K562 (cell line): Measurements from ENCODE around the gene RPTOR. TPM values are rescaled to one million over a fixed set of nuclear protein-coding genes. Genes with fewer than 3 reads are reported as not detected.

Experiments
- ATAC-seq: fragments of 200-7000 bp; cut with Tn5 transposase; 3 replicates; pipeline ENCODE4 v1.9.1; 2020; ENCODE audit warnings: moderate library complexity
- BruUV-seq: library from RNA; stranded (reverse); fragments of 400-500 nt; replicated peaks from 2 replicates; lab custom pipeline; 2021; lab: Mats Ljungman, UMichigan
- CTCF ChIA-PET: fragments of 300-600 bp; formaldehyde crosslinking; extraction: SDS; loops from one replicate; lab custom pipeline; 2021; ENCODE audit warnings: low intra/inter-chr PET ratio; lab: Yijun Ruan, JAX
- POLR2A ChIA-PET: fragments of 300-600, 350-650 bp; sonication (Branson Sonifier 250); formaldehyde crosslinking; extraction: SDS; loops from one replicate; lab custom pipeline; 2021; ENCODE audit warnings: antibody characterized with exemption, inconsistent platforms; lab: Yijun Ruan, JAX
- DNase-seq, 4 experiments: peaks; one replicate each; pipeline versions ENCODE4 v3.0.0 to v3.0.0-alpha.2; 2011 to 2018; ENCODE audit warnings: low spot score in 3 of 4, mixed read lengths in 3 of 4; ENCODE audit errors: extremely low read depth in 1 of 4
- FAIRE-seq: peaks from 2 replicates; lab custom pipeline; 2011; peaks lifted over from hg19 to GRCh38; lab: Jason Lieb, UNC
- H2AFZ ChIP-seq: 2 replicates; pipeline ENCODE4 v1.6.0; 2011; ENCODE audit warnings: low read depth, low read length, control low read depth, inconsistent platforms
- H3K27ac ChIP-seq: fragments of 200-600 bp; 3 replicates; pipeline ENCODE4 v1.8.0; 2011; ENCODE audit warnings: low read depth, mild to moderate bottlenecking, control low read depth, inconsistent platforms, low read length, moderate library complexity, mixed read lengths; ENCODE audit errors: extremely low read depth
- H3K27me3 ChIP-seq, 2 experiments: fragments of 300-600 bp in 1 of 2; 2 replicates in 1 of 2; 3 replicates in 1 of 2; pipeline versions ENCODE4 v1.6.0 to v1.8.0; 2011; ENCODE audit warnings: inconsistent platforms in 2 of 2, low read length in 2 of 2, mild to moderate bottlenecking in 1 of 2, mixed read lengths in 1 of 2, moderate library complexity in 1 of 2; ENCODE audit not compliant: control insufficient read depth in 2 of 2, insufficient read depth in 2 of 2
- H3K36me3 ChIP-seq: fragments of 300-600 bp; 3 replicates; pipeline ENCODE4 v1.8.0; 2011; ENCODE audit warnings: mild to moderate bottlenecking, low read length, inconsistent platforms; ENCODE audit not compliant: control insufficient read depth, insufficient read depth
- H3K4me1 ChIP-seq, 2 experiments: fragments of 200-600 bp in 1 of 2; replicated peaks in 1 of 2; 2 replicates in 1 of 2; 3 replicates in 1 of 2; pipeline versions ENCODE4 v1.5.1 to v1.8.0; 2011; ENCODE audit warnings: inconsistent platforms in 2 of 2, low read length in 2 of 2, mild to moderate bottlenecking in 1 of 2, mixed read lengths in 1 of 2, moderate library complexity in 1 of 2; ENCODE audit not compliant: control insufficient read depth in 2 of 2, insufficient read depth in 2 of 2
- H3K4me2 ChIP-seq: 2 replicates; pipeline ENCODE4 v1.6.1; 2011; ENCODE audit warnings: low read length, control low read depth, inconsistent platforms, mixed read lengths; ENCODE audit not compliant: insufficient read depth
- H3K4me3 ChIP-seq: fragments of 200-600 bp; sonication (generic), shearing (Covaris generic); 2 replicates; pipeline ENCODE4 v1.5.1; 2016; ENCODE audit warnings: control low read depth, inconsistent platforms
- H3K79me2 ChIP-seq: fragments of 200-600 bp; 3 replicates; pipeline ENCODE4 v1.8.0; 2011; ENCODE audit warnings: low read length, inconsistent platforms; ENCODE audit not compliant: control insufficient read depth, insufficient read depth
- H3K9ac ChIP-seq, 2 experiments: 2 replicates each; pipeline versions ENCODE4 v1.6.0 to v1.6.1; 2011; ENCODE audit warnings: low read depth in 2 of 2, low read length in 2 of 2, control low read depth in 1 of 2, inconsistent platforms in 1 of 2, mild to moderate bottlenecking in 1 of 2, mixed read lengths in 1 of 2; ENCODE audit not compliant: insufficient read depth in 1 of 2
- H3K9me1 ChIP-seq: one replicate; pipeline ENCODE4 v1.6.0; 2011; ENCODE audit warnings: inconsistent platforms, mild to moderate bottlenecking, low read length, moderate library complexity; ENCODE audit not compliant: control insufficient read depth, insufficient read depth
- H3K9me3 ChIP-seq: replicated peaks from 2 replicates; pipeline ENCODE4 v1.5.1; 2011; ENCODE audit warnings: low read depth, low read length, inconsistent platforms; ENCODE audit not compliant: control insufficient read depth, insufficient read depth
- H4K20me1 ChIP-seq: replicated peaks from 2 replicates; pipeline ENCODE4 v1.6.1; 2011; ENCODE audit warnings: low read length, inconsistent platforms, mixed read lengths; ENCODE audit not compliant: control insufficient read depth, insufficient read depth
- CCAR2 ChIP-seq: fragments of 200-400 bp; formaldehyde crosslinking; IDR thresholded peaks from 2 replicates; pipeline ENCODE4 v1.6.1; 2017; ENCODE audit warnings: mild to moderate bottlenecking, low read depth, low read length
- EGR1 ChIP-seq: fragments of 450-650 bp; conservative IDR thresholded peaks from 2 replicates; pipeline ENCODE4 v1.6.1; 2017; ENCODE audit warnings: mild to moderate bottlenecking
- LCOR ChIP-seq: sonication (generic); formaldehyde crosslinking; IDR thresholded peaks from 2 replicates; pipeline ENCODE4 v1.8.0; 2022; ENCODE audit warnings: mild to moderate bottlenecking, missing genetic modification reagents
- MAZ ChIP-seq, 2 experiments: fragments of 450-650 bp in 1 of 2; sonication (generic) in 1 of 2; formaldehyde crosslinking; IDR thresholded peaks in 1 of 2; conservative IDR thresholded peaks in 1 of 2; 2 replicates each; pipeline versions ENCODE4 v1.4.0 to v1.5.0; 2020; ENCODE audit warnings: mild to moderate bottlenecking in 1 of 2, missing genetic modification reagents in 1 of 2
- NRF1 ChIP-seq, 2 experiments: fragments of 450-650 bp; IDR thresholded peaks in 1 of 2; conservative IDR thresholded peaks in 1 of 2; 2 replicates each; pipeline ENCODE4 v1.6.1; 2014; ENCODE audit warnings: mild to moderate bottlenecking in 2 of 2
- NUFIP1 ChIP-seq: fragments of 450-650 bp; IDR thresholded peaks from 2 replicates; pipeline ENCODE4 v1.6.1; 2018; ENCODE audit not compliant: partially characterized antibody
- STAT6 ChIP-seq: sonication (generic); formaldehyde crosslinking; IDR thresholded peaks from 2 replicates; pipeline ENCODE4 v1.8.1; 2023; ENCODE audit warnings: mild to moderate bottlenecking, missing genetic modification reagents
- SUPT5H ChIP-seq: fragments of 450-650 bp; IDR thresholded peaks from 2 replicates; pipeline ENCODE4 v1.6.1; 2016
- ZNF668 ChIP-seq: fragments of 250-450 bp; sonication (Bioruptor Pico); IDR thresholded peaks from 2 replicates; pipeline ENCODE4 v1.8.0; 2022; ENCODE audit warnings: mild to moderate bottlenecking, inconsistent platforms
- ZNF785 ChIP-seq: fragments of 250-450 bp; sonication (Bioruptor Pico); IDR thresholded peaks from 2 replicates; pipeline ENCODE4 v1.4.0; 2020; ENCODE audit warnings: mild to moderate bottlenecking
- WGBS: fragments of 100-300 bp; shearing (Covaris generic); methylation state at CpG from one replicate; pipeline ENCODE4 v1.1.6; 2016; ENCODE audit warnings: low coverage, mixed read lengths; ENCODE audit not compliant: insufficient coverage; ENCODE audit errors: missing lambda C conversion rate; 5-methylcytosine and 5-hydroxymethylcytosine counted together
- in situ Hi-C: fragments of 300-500 bp; cut with MboI; formaldehyde crosslinking; loops from 4 replicates; pipeline ENCODE4 v1.15.0; 2018; ENCODE audit warnings: inconsistent platforms, mixed read lengths
- intact Hi-C: fragments of 100-400 bp; cut with micrococcal nuclease; formaldehyde crosslinking; loops from 2 replicates; pipeline ENCODE4 v1.14.2; 2022
- polyA plus RNA-seq, 8 experiments: library from polyadenylated mRNA; depleted of rRNA in 4 of 8; stranded (reverse) in 5 of 8; unstranded in 3 of 8; fragments of >200 nt; fragmentation: Nextera tagmentation in 2 of 8; fragmentation: Illumina TruSeq in 1 of 8; extraction: Ambion mirVana in 2 of 8; extraction: Trizol in 1 of 8; gene quantifications; 2 replicates each; pipeline versions ENCODE4 v1.2.1 to v1.2.3, GENCODE V29; 2011 to 2014; ENCODE audit warnings: inconsistent platforms in 1 of 8, missing spikeins in 1 of 8
- total RNA-seq, 7 experiments: library from RNA; depleted of rRNA in 6 of 7; stranded (reverse); fragments of >200 nt in 6 of 7; fragmentation: Illumina TruSeq in 2 of 7; extraction: Trizol in 2 of 7; gene quantifications; 2 replicates each; pipeline versions ENCODE4 v1.2.1 to v1.2.3, GENCODE V29; 2011 to 2021; ENCODE audit warnings: low replicate concordance in 1 of 7

RPTOR gene
- total and polyA plus RNA-seq, 9 of the 15 experiments (the other 6 are each of a cell fraction or from before 2014, with no cell fraction given) = 0.24 to 54.1 (median 10.2) TPM

GRCh38 chr17:80513201-80513600 is 31.4 kb upstream of the RPTOR start:
- Histone ChIP-seq H3K27ac (no peak overlapping the region), H3K4me2 (no peak overlapping the region), H3K27me3 (peaks cover 51 to 87% of the 10 kb centered on the region in 2 experiments), H3K36me3 (no peaks in the 10 kb centered on the region), H3K9ac (no peak overlapping the region), H3K9me3 (no peaks in the 10 kb centered on the region), H4K20me1 (peaks cover 8% of the 10 kb centered on the region), H3K79me2 (no peaks in the 10 kb centered on the region), H3K9me1 (no peaks in the 10 kb centered on the region), H3K4me3 (no peak overlapping the region), H3K4me1 (peaks cover 0 to 12% of the 10 kb centered on the region in 2 experiments; a peak in 1 of 5 replicates), H2AFZ (no peak overlapping the region)
- TF ChIP-seq EGR1 = peak; percentile 45; the same call in 1 of the 2 replicates
- TF ChIP-seq SUPT5H = no peak
- peak in 1 of 2 experiments; percentile 42; a peak in 1 of 4 replicates for TF ChIP-seq NRF1 (conservative IDR thresholded peaks at IDR 0.05 in 1 of 2, IDR thresholded peaks at IDR 0.05 in 1 of 2)
- intact Hi-C loops = no loop called here
- BruUV-seq = no TSS peak
- ChIA-PET CTCF (interaction anchor here (0.7 kb wide), 1 partner anchor 87 kb away, joined by 3 read pairs; no protein-coding TSS in a partner anchor), POLR2A (interaction anchor here (0.7 kb wide), 1 partner anchor 205 kb away, joined by 4 read pairs; no protein-coding TSS in a partner anchor)
- in situ Hi-C loops = no loop called here
- no peak for ATAC-seq
- WGBS = 14% methylated on average over 16 of the region's 16 CpGs
- FAIRE-seq = no peak
- no peak for DNase-seq

- H3K4me2 ChIP-seq = no peak overlapping the region
- no peaks in the 10 kb centered on the region for H3K9me3 ChIP-seq
- CTCF ChIA-PET = no interaction called here
- no peak for TF ChIP-seq STAT6 (CRISPR knock-in tag)
- no peak for TF ChIP-seq ZNF785 (CRISPR knock-in tag)
- no peak for TF ChIP-seq CCAR2
- no peak for TF ChIP-seq ZNF668 (CRISPR knock-in tag)
- no peak for TF ChIP-seq LCOR (CRISPR knock-in tag)
- TF ChIP-seq MAZ (CRISPR knock-in tag; conservative IDR thresholded peaks at IDR 0.05 in 1 of 2, IDR thresholded peaks at IDR 0.05 in 1 of 2) = no peak
- no peak for TF ChIP-seq NUFIP1
- no peaks in the 10 kb centered on the region for H3K9me1 ChIP-seq
- FAIRE-seq (no peak), DNase-seq (no peak), ATAC-seq (no peak)
- no peak overlapping the region for H3K27ac ChIP-seq
- H4K20me1 ChIP-seq = peaks cover 5% of the 10 kb centered on the region
- BruUV-seq = no TSS peak
- no peak overlapping the region for H3K9ac ChIP-seq
- H3K4me3 ChIP-seq = no peak overlapping the region
- H2AFZ ChIP-seq = no peak overlapping the region
- no peaks in the 10 kb centered on the region for H3K79me2 ChIP-seq
- in situ Hi-C loops (no loop called here), intact Hi-C loops (no loop called here)
- WGBS = 4% methylated on average over 9 of the region's 10 CpGs
- H3K27me3 ChIP-seq = peaks cover 48 to 81% of the 10 kb centered on the region in 2 experiments
- peaks cover 0 to 12% of the 10 kb centered on the region in 2 experiments; a peak in 1 of 5 replicates for H3K4me1 ChIP-seq
- no peaks in the 10 kb centered on the region for H3K36me3 ChIP-seq
- POLR2A ChIA-PET = interaction anchor here (0.6 to 0.7 kb wide), 2 partner anchors 52 to 206 kb away, joined by 3 to 4 read pairs; no protein-coding TSS in a partner anchor
Observed at GRCh38 chr17:80513892-80514291, 30.7 kb upstream of the RPTOR start.
